ENCODE data around the gene ERG28.

The ERG28 gene

DNA sequence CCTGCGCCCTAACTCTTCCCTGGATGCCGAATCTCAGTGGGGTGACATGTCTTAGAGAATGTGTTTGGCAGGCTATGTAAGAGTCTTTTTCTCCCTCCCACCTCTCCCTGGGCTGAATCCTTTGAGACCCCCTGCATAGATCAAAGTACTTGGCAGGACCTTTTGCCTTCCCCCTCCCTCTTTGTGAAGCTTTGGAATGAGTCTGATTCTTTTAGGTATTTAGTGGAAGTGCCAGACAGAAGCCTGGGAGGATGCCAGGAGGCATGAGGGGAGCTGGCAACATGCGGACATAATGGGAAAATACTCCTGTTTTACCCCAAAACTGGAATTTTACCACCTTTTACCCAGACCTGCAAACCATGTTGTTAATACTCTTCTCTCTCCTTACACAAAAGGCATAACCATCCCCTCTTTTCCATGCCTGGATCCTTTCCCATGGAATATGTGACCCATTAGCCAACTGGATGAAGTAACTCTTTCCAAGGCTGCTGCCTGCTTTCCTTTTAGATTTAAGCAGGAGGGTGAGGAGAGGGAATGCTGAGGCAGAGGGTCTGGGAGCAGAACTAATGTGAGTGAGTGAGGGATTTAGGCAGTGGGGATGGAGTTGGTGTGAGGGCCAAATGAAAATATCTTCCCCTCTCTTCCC is 42.1 kb upstream of the ERG28 start:
- H3K27ac ChIP-seq: no peak overlapping the region
- TF ChIP-seq, protein P1, sequence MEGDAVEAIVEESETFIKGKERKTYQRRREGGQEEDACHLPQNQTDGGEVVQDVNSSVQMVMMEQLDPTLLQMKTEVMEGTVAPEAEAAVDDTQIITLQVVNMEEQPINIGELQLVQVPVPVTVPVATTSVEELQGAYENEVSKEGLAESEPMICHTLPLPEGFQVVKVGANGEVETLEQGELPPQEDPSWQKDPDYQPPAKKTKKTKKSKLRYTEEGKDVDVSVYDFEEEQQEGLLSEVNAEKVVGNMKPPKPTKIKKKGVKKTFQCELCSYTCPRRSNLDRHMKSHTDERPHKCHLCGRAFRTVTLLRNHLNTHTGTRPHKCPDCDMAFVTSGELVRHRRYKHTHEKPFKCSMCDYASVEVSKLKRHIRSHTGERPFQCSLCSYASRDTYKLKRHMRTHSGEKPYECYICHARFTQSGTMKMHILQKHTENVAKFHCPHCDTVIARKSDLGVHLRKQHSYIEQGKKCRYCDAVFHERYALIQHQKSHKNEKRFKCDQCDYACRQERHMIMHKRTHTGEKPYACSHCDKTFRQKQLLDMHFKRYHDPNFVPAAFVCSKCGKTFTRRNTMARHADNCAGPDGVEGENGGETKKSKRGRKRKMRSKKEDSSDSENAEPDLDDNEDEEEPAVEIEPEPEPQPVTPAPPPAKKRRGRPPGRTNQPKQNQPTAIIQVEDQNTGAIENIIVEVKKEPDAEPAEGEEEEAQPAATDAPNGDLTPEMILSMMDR (conservative IDR thresholded peaks at IDR 0.05; ENCODE audit: low read depth, low read length): no peak
- H4K20me1 ChIP-seq (ENCODE audit: insufficient read depth): no peaks in the 10 kb centered on the region
- no peak overlapping the region for H3K4me3 ChIP-seq (IDR thresholded peaks at IDR 0.05; ENCODE audit: insufficient read depth, low read depth, low read length)
- no peaks in the 10 kb centered on the region for H3K27me3 ChIP-seq (ENCODE audit: insufficient read depth, low read depth)
- H3K4me1 ChIP-seq (ENCODE audit: low read depth, poor library complexity, severe bottlenecking): no peaks in the 10 kb centered on the region
- no peaks in the 10 kb centered on the region for H3K36me3 ChIP-seq (ENCODE audit: insufficient read depth)
- no peaks in the 10 kb centered on the region for H3K79me2 ChIP-seq (ENCODE audit: insufficient read depth, low read depth)
- H2AFZ ChIP-seq (ENCODE audit: low read depth): no peak overlapping the region
- H3K9ac ChIP-seq: no peak overlapping the region
- no peak overlapping the region for H3K4me2 ChIP-seq

DNA sequence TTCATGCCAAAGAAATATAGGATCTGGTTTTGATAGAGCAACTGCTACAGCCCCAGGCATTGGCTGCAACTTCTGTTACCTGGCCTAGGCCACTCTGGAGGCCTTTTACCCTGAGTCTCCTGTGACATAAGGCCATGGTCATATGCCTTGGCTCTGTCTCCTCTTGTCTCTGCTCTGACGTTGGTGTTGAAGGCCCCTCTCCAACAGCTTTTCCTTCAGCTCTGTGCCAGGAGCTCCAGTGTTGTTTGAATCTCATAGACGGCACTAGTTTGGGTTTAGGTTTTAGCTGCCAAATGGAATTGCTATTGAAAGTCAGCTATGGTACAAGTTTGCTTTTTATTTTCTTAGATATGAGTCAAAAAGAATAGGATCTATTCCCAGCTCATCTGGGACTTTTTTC is 41.4 kb upstream of the ERG28 start:
- Histone ChIP-seq H3K9ac (no peak overlapping the region), H2AFZ (ENCODE audit: low read depth) (no peak overlapping the region), H3K27ac (no peak overlapping the region), H3K27me3 (ENCODE audit: insufficient read depth, low read depth) (no peaks in the 10 kb centered on the region), H3K36me3 (ENCODE audit: insufficient read depth) (no peaks in the 10 kb centered on the region), H4K20me1 (ENCODE audit: insufficient read depth) (no peaks in the 10 kb centered on the region), H3K4me3 (IDR thresholded peaks at IDR 0.05; ENCODE audit: insufficient read depth, low read depth, low read length) (no peak overlapping the region), H3K79me2 (ENCODE audit: insufficient read depth, low read depth) (no peaks in the 10 kb centered on the region), H3K4me2 (no peak overlapping the region), H3K4me1 (ENCODE audit: low read depth, poor library complexity, severe bottlenecking) (no peaks in the 10 kb centered on the region)
- TF ChIP-seq, protein P1 (conservative IDR thresholded peaks at IDR 0.05; ENCODE audit: low read depth, low read length): no peak

DNA sequence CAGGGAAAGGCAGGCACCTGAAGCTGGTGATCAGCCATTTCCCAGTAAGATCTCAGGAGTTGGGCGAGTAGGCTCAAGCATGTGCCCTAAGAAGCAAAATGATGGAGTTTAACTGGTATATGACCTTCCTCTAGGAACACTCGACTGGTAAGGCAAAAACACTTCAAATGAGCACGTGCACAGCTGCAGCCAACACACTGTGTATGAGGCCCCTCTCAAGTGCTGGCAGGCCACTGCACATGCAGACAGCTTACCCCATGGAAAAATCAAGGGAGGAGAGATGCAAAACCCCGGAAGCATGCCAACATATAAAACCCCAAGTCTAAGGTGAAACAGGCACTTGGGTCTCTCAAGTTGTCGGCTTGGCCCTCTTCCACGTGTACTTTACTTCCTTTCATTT is 39.6 kb upstream of the ERG28 start:
- no peak overlapping the region for H3K4me2 ChIP-seq
- H3K9ac ChIP-seq: no peak overlapping the region
- no peak overlapping the region for H3K27ac ChIP-seq
- H3K27me3 ChIP-seq (ENCODE audit: insufficient read depth, low read depth): no peaks in the 10 kb centered on the region
- no peaks in the 10 kb centered on the region for H4K20me1 ChIP-seq (ENCODE audit: insufficient read depth)
- no peak overlapping the region for H3K4me3 ChIP-seq (IDR thresholded peaks at IDR 0.05; ENCODE audit: insufficient read depth, low read depth, low read length)
- no peaks in the 10 kb centered on the region for H3K79me2 ChIP-seq (ENCODE audit: insufficient read depth, low read depth)
- H2AFZ ChIP-seq (ENCODE audit: low read depth): no peak overlapping the region
- H3K4me1 ChIP-seq (ENCODE audit: low read depth, poor library complexity, severe bottlenecking): no peaks in the 10 kb centered on the region
- H3K36me3 ChIP-seq (ENCODE audit: insufficient read depth): no peaks in the 10 kb centered on the region
- TF ChIP-seq, protein P1 (conservative IDR thresholded peaks at IDR 0.05; ENCODE audit: low read depth, low read length): no peak

DNA sequence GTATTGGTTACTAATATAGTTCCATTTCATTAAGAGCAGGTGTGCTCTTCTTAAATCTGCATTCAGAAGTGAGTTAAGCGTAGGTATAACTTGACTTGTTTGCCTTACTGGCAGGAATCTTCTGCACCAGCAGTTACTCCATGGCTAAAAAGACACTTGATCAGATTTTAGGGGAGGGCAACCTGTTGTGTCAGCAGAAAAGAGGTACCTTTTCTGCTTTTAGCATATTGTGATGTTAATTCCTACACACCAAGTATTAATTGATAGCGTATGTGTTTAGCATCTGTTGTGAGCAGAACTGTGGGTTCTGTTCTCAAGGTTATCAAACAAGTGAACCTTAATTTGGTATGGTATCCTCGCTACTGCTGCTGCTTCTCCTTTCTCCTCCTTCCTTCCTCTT is 38.7 kb upstream of the ERG28 start:
- no peak overlapping the region for H3K4me3 ChIP-seq (IDR thresholded peaks at IDR 0.05; ENCODE audit: insufficient read depth, low read depth, low read length)
- no peaks in the 10 kb centered on the region for H3K36me3 ChIP-seq (ENCODE audit: insufficient read depth)
- H3K4me1 ChIP-seq (ENCODE audit: low read depth, poor library complexity, severe bottlenecking): no peaks in the 10 kb centered on the region
- H3K79me2 ChIP-seq (ENCODE audit: insufficient read depth, low read depth): no peaks in the 10 kb centered on the region
- no peak overlapping the region for H3K27ac ChIP-seq
- H3K9ac ChIP-seq: no peak overlapping the region
- no peak overlapping the region for H3K4me2 ChIP-seq
- no peak overlapping the region for H2AFZ ChIP-seq (ENCODE audit: low read depth)
- TF ChIP-seq, protein P1 (conservative IDR thresholded peaks at IDR 0.05; ENCODE audit: low read depth, low read length): no peak
- no peaks in the 10 kb centered on the region for H4K20me1 ChIP-seq (ENCODE audit: insufficient read depth)
- H3K27me3 ChIP-seq (ENCODE audit: insufficient read depth, low read depth): no peaks in the 10 kb centered on the region
